ENCODE results near the gene FGG.

- no peak for TF ChIP-seq CTCF (conservative IDR thresholded peaks at IDR 0.05; ENCODE audit: low read depth, low read length)
- TF ChIP-seq EZH2 (IDR thresholded peaks at IDR 0.05; ENCODE audit: borderline replicate concordance, low read depth, low read length, poor library complexity, severe bottlenecking) = no peak
Observed at GRCh38 chr4:154569028-154569427, 43.4 kb downstream of the FGG start.
